Muscle layer of colon (tissue), 2 donors: ENCODE results near the gene C1orf198.

Source experiments
- H3K27ac ChIP-seq: one replicate; pipeline ENCODE4 v1.7.0; 2013; ENCODE audit warnings: low read depth, mild to moderate bottlenecking, low read length, moderate library complexity
- H3K27me3 ChIP-seq, 2 donors: one replicate each; pipeline ENCODE4 v1.7.0; 2013; ENCODE audit warnings: low read length in 2 of 2, mild to moderate bottlenecking in 2 of 2; ENCODE audit not compliant: insufficient read depth in 2 of 2, control insufficient read depth in 1 of 2
- H3K36me3 ChIP-seq: one replicate; pipeline ENCODE4 v1.7.0; 2013; ENCODE audit warnings: mild to moderate bottlenecking, low read length; ENCODE audit not compliant: insufficient read depth
- H3K4me1 ChIP-seq: one replicate; pipeline ENCODE4 v1.7.0; 2013; ENCODE audit warnings: mild to moderate bottlenecking, low read length; ENCODE audit not compliant: insufficient read depth
- H3K4me3 ChIP-seq, 2 donors: one replicate each; pipeline ENCODE4 v1.7.0; 2013; ENCODE audit warnings: low read length in 2 of 2, low read depth in 1 of 2, mild to moderate bottlenecking in 1 of 2, moderate library complexity in 1 of 2
- H3K9ac ChIP-seq: one replicate; pipeline ENCODE4 v1.7.0; 2013; ENCODE audit warnings: low read length
- H3K9me3 ChIP-seq: one replicate; pipeline ENCODE4 v1.7.0; 2013; ENCODE audit warnings: mild to moderate bottlenecking, low read length
- donor health status: abdominal sarcoma.
- donor health status: Adenocarcinoma of cecum.

Gene C1orf198

GRCh38 chr1:230827081-230827681 lies 41.1 kb downstream of the C1orf198 start:
- Histone ChIP-seq H3K27me3 (no peaks in the 10 kb centered on the region), H3K9ac (no peak overlapping the region), H3K4me1 (peaks cover 26% of the 10 kb centered on the region), H3K27ac (no peak overlapping the region), H3K9me3 (no peaks in the 10 kb centered on the region), H3K4me3 (no peak overlapping the region), H3K36me3 (no peaks in the 10 kb centered on the region)

DNA sequence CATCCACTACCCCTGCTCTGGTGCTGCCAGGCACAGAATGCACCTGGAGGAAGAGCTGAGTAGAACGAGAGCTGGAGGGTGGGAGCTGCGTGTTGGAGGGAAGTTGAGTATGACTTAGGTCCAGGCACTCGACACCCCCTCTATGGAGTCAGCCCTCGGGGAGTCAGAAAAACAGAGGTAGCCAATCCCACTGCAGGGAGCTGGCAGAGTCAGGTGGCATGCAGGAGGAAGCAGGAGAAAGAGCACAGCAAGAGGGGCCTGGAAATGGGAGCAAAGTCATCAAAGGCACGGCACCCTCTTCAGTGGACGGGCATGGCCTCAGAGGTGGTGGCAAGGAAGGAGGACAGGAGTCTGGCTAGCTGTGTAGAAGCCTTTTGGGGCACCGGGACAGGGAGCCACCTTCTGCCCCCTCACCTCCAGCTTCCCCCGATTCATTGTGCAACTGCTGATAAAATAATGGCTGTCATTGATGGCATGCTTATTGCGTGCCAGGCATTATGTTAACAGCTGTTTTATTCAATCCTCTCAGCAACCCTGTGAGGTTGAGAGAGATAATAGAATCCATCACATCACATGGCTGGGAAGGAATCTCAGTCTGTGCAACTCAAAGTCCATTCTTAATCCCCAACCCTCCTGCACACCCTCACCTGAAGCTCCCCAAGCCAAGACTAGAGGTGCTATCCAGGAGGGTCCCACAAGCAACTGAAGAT lies 42.0 kb downstream of the C1orf198 start:
- peaks cover 26% of the 10 kb centered on the region for H3K4me1 ChIP-seq
- no peak overlapping the region for H3K9ac ChIP-seq

DNA sequence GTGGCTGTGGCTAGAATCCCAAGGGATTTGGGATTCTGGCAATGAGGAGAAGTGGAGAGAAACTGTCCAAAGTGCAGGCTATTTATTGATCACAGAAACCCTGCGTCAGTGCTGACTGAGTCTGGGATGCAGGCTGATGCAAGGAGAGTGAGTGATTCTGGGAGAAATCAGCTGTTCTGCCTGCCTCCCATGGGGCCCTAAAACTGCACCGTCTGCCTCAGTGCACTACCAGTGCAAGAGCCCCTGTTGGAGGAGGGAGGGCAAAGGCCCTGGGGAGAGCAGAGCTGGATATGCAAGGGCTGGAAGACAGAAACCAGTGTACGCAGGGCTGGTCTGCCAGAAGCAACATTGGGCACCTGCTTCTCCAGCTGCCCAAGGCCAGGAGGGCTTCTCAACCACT lies 42.6 kb downstream of the C1orf198 start:
- no peaks in the 10 kb centered on the region for H3K36me3 ChIP-seq
- peaks cover 26% of the 10 kb centered on the region for H3K4me1 ChIP-seq
- no peak overlapping the region for H3K27ac ChIP-seq
- H3K27me3 ChIP-seq: no peaks in the 10 kb centered on the region
- no peak overlapping the region for H3K4me3 ChIP-seq
- H3K9me3 ChIP-seq: no peaks in the 10 kb centered on the region
- H3K9ac ChIP-seq: no peak overlapping the region

More for the DNA sequence above, 42.0 kb downstream of the C1orf198 start:
- no peak overlapping the region for H3K27ac ChIP-seq
- no peak overlapping the region for H3K4me3 ChIP-seq
- H3K9me3 ChIP-seq: no peaks in the 10 kb centered on the region
- H3K36me3 ChIP-seq: no peaks in the 10 kb centered on the region
- no peaks in the 10 kb centered on the region for H3K27me3 ChIP-seq

GRCh38 chr1:230824919-230825721 lies 43.2 kb downstream of the C1orf198 start:
- no peaks in the 10 kb centered on the region for H3K27me3 ChIP-seq
- H3K9me3 ChIP-seq: no peaks in the 10 kb centered on the region
- H3K4me1 ChIP-seq: peaks cover 26% of the 10 kb centered on the region
- H3K4me3 ChIP-seq: no peak overlapping the region
- H3K9ac ChIP-seq: no peak overlapping the region
- H3K36me3 ChIP-seq: no peaks in the 10 kb centered on the region
- H3K27ac ChIP-seq: no peak overlapping the region

GRCh38 chr1:230824551-230824918 lies 43.8 kb downstream of the C1orf198 start:
- H3K4me3 ChIP-seq: no peak overlapping the region
- H3K4me1 ChIP-seq: peaks cover 26% of the 10 kb centered on the region

GRCh38 chr1:230823931-230824381 lies 44.4 kb downstream of the C1orf198 start:
- Histone ChIP-seq H3K27ac (no peak overlapping the region), H3K27me3 (no peaks in the 10 kb centered on the region), H3K36me3 (no peaks in the 10 kb centered on the region), H3K4me3 (no peak overlapping the region), H3K9ac (no peak overlapping the region), H3K9me3 (no peaks in the 10 kb centered on the region), H3K4me1 (peaks cover 26% of the 10 kb centered on the region)

More at GRCh38 chr1:230824551-230824918, 43.8 kb downstream of the C1orf198 start:
- Histone ChIP-seq H3K27me3 (no peaks in the 10 kb centered on the region), H3K36me3 (no peaks in the 10 kb centered on the region), H3K9ac (no peak overlapping the region), H3K9me3 (no peaks in the 10 kb centered on the region), H3K27ac (no peak overlapping the region)

DNA sequence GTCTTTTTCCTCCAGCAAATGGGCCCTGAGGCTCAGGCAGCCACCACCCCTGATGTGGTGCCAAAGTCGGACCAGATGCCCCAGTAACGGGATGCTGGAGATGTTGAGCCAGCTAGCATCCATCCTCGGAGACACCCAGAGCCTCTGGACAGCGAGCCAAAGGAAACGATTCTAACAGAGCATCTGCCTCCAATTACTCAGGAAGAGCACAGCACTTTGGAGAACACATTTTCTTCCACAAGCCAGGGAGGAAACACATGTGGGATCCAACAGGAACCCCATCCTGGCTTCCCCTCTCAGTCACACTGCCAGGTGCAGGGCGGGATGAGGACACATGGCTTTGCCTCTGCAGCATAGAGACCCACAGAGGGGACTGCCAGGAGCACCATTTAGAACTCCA lies 44.9 kb downstream of the C1orf198 start:
- Histone ChIP-seq H3K4me1 (peaks cover 26% of the 10 kb centered on the region), H3K36me3 (no peaks in the 10 kb centered on the region), H3K4me3 (no peak overlapping the region), H3K27me3 (no peaks in the 10 kb centered on the region), H3K9me3 (no peaks in the 10 kb centered on the region), H3K9ac (no peak overlapping the region), H3K27ac (no peak overlapping the region)

- no peaks in the 10 kb centered on the region for H3K27me3 ChIP-seq
- H3K36me3 ChIP-seq: no peaks in the 10 kb centered on the region
- no peak overlapping the region for H3K27ac ChIP-seq
- H3K9me3 ChIP-seq: no peaks in the 10 kb centered on the region
- H3K4me3 ChIP-seq: no peak overlapping the region
- H3K4me1 ChIP-seq: peaks cover 26% of the 10 kb centered on the region
- H3K9ac ChIP-seq: no peak overlapping the region
Observed at GRCh38 chr1:230822092-230822581, 46.2 kb downstream of the C1orf198 start.

- H3K9ac ChIP-seq: no peak overlapping the region
- H3K36me3 ChIP-seq: no peaks in the 10 kb centered on the region
- H3K27ac ChIP-seq: no peak overlapping the region
- no peaks in the 10 kb centered on the region for H3K9me3 ChIP-seq
- H3K4me3 ChIP-seq: no peak overlapping the region
- H3K4me1 ChIP-seq: peaks cover 22% of the 10 kb centered on the region
- no peaks in the 10 kb centered on the region for H3K27me3 ChIP-seq
Observed at GRCh38 chr1:230821346-230821745, 47.0 kb downstream of the C1orf198 start.

GRCh38 chr1:230820568-230820967 lies 47.8 kb downstream of the C1orf198 start:
- no peaks in the 10 kb centered on the region for H3K36me3 ChIP-seq
- no peaks in the 10 kb centered on the region for H3K27me3 ChIP-seq
- H3K9ac ChIP-seq: no peak overlapping the region
- peaks cover 17% of the 10 kb centered on the region for H3K4me1 ChIP-seq
- no peaks in the 10 kb centered on the region for H3K9me3 ChIP-seq
- H3K4me3 ChIP-seq: no peak overlapping the region
- no peak overlapping the region for H3K27ac ChIP-seq

DNA sequence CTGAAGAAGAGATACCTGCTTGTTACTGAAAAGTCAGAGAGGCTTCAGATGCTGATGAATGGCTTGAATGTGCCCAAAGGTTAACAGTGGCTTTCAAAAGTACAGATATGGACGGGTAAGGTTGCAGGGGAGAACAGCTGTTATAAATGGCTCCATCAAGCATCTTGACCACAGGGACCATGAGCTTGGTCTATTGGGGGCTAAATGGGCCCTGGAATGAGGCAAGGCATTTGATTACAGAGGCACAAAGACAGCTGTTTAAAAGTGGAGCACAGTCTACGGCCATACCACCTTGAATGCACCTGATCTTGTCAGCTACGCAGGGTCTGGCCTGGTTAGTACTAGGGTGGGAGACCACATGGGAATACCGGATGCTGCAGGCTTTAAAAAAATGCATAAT lies 48.3 kb downstream of the C1orf198 start:
- H3K4me1 ChIP-seq: peaks cover 11% of the 10 kb centered on the region
- no peak overlapping the region for H3K4me3 ChIP-seq

More for the DNA sequence above, 48.3 kb downstream of the C1orf198 start:
- Histone ChIP-seq H3K9ac (no peak overlapping the region), H3K36me3 (no peaks in the 10 kb centered on the region), H3K27me3 (no peaks in the 10 kb centered on the region), H3K27ac (no peak overlapping the region), H3K9me3 (no peaks in the 10 kb centered on the region)
